AG08396 (cell line): ENCODE results near the gene CWF19L1.

Experiments
- DNase-seq: peaks from one replicate; pipeline ENCODE4 v3.0.0; 2012; ENCODE audit warnings: low spot score, mixed read lengths

Gene CWF19L1

DNA sequence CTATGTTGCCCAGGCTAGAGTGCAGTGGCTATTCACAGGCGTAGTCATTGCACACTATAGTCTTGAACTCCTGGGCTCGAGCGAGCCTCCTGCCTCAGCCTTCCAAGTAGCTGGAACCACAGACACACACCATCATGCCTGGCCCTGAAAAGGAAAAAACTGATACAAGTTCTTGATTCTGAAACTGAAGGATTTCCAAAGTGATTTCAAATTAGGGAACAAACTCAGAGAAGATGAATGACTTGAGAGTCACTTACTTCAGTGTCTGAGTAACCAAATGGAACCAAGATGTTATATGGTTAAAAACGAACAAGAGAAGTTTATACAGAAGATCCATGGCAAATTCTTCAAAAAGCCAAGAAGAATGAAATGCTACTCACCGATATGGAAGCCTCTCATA is 14.4 kb downstream of the CWF19L1 start:
- DNase-seq, result no peak

DNA sequence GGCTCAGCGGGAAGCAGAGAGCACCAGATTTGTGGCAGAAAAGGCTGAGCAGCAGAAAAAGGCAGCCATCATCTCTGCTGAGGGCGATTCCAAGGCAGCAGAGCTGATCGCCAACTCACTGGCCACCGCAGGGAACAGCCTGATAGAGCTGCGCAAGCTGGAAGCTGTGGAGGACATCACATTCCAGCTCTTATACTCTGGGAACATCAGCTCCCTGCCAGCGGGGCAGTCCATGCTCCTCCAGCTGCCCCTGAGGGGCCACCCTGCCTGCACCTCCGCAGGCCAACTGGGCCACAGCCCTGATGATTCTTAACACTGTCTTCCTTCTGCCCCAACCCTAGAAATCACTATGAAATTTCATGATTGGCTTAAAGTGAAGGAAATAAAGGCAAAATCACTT is 18.6 kb downstream of the CWF19L1 start:
- DNase-seq, result no peak

DNA sequence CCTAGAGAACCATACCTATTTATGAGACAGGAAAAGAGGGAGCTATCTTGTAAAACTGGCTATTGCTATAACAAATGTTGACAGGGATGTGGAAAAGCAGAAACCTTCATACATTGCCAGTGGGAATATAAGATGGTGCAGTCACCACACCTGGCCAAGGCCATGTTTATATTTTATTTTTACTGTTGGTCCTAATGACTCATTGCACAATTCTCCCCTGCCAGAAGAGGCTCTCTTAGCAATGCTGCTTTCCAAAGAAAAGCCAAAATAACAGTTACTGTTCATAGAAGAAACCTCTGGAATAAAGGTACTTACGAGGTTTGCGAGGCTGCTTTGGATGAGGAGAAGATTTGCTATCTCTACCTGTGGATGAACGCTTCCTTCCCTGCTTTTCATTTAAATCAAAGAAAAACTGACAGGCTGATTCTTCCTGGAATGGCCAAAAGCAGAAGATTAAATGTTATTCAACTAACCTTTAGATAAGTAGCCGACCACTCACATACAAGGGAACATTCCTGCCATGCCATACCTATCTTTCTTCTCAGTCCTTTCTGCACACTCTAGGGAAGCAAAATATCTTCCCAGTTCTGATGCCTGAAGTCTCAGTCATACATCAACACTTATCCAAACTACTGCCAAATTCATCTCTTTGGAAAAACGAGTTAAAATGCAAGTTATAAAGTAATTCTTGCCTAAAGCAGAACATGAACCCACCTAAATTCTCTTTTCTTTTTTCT is 21.8 kb downstream of the CWF19L1 start:
- DNase-seq, result no peak

DNA sequence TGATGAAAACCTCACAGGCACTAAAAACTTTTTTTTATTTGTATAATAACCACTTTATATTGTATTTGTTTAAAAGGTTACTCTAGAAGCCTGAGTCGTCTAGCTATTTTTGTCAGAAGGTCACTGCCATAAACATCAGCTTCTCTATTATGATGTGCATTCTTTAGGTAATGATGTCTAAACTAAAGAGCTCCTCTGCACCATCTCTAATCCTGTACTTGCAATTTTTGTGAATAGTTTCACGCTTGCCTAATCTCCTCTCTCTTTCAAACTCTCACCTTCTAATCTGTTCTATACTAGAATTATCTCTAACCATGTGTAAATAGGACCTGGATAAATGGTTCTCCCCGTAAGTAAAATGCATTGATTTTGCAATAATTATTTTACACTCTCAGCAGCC is 27.6 kb downstream of the CWF19L1 start:
- no peak for DNase-seq

DNA sequence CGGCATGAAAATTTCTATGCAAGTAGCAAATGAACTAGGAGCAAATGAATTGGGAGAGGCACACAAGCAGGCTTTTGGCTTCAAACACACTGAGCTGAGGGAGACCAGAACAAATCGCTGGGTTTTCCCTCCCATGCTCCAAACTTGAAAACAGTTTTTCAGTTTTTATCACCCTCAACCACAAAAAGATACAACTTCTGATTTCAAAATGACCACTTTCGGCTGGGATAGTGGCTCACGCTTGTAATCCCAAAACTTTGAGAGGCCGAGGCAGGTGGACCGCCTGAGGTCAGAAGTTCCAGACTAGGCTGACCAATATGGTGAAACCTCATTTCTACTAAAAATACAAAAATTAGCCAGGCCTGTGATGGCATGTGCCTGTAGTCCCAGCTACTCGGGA is 29.0 kb downstream of the CWF19L1 start:
- no peak for DNase-seq

DNA sequence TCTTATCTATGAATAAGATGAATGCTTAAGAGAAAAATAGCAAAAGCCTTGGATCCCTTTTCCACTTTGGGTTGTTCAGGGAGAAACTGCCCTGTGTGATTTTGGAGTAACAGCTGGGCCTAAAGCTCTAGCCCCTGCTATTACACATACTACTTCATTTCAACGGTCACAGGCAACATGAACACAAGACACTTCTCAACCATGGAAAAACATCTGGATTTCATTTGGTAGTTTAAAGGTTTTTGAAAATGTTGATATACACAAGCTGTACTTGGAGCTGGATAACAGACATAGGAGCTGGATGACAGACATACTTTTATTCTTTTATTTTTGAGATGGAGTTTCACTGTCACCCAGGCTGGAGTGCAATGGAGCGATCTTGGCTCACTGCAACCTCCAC is 35.3 kb downstream of the CWF19L1 start:
- peak; percentile 12 for DNase-seq

DNA sequence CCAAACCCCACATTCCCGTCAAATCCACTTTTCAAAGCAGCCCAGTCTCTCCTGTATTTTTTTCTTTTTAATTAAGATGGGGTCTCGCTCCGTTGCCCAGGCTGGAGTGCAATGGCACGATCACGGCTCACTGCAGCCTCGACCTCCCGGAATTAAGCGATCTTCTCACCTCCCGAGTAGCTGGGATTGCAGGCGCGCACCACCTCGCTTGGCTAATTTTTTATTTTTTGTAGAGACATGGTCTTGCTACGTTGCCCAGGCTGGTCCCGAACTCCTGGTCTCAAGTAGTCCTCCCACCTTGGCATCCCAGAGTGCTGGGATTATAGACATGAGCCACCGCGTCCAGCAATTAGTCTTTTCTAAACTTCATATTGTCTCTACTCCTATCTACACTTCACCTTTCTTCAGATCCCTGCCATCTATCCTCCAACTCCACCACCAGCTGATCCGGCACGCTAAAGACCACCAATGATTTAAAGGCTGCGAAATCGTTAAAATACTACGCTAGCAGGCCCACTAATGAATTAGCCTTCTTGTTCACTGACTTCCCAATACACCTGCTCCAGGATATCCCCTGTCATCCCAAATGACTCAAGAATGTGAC is 37.5 kb downstream of the CWF19L1 start:
- DNase-seq, result no peak

DNA sequence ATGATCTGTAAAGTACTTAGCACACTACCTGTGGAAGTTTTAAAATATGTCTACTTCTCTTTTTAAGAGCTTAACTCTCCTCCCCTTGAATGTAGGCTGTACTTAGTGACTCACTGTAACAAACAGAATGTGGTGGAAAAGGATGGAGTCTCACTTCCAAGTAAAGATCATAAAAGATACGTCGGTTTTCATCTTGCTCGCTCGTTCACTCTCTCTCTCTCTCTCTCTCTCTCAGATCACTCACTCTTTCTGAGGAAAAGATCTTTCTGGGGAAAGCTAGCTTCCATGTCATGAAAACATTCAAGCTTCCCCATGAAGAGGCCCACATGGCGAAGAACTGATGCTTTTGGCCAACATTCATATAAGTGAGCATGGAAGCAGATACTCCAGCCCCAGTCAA is 43.6 kb downstream of the CWF19L1 start:
- DNase-seq, result no peak

DNA sequence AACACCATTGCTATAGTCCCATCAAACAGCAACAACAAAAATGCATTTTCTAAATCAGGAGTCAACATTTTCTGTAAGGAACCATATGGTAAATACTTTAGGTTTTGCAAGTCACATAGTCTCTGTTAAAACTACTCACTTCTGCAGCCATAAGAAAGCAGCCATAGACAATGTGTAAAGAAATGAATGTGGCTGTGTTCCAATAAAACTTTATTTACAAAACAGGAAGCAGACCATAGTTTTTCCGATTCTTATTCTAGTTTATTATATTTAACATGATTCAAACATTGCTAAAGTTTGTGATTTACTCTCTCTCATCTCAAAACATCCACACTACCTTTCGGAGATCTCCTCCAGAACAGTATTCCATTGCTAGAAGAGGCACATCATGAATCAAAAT is 44.9 kb downstream of the CWF19L1 start:
- no peak for DNase-seq

DNA sequence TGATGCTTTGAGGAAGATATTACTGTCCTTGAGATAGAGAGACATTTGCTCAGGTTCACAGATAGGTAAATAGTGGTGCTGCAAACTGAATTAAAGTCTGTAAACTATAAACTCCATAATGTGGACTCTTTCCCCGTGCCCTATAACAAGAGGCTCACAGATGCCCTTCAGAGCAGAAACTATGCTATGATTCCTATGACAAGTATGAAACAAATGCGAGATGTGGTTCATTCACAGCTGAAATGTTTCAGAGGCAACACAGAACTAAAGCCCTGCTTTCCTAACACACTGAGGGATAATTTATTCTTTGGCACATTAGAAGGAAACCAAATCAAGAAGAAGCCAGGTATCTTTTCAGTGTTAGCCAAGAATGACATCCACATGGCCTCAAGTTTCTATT is 51.4 kb downstream of the CWF19L1 start:
- no peak for DNase-seq

DNA sequence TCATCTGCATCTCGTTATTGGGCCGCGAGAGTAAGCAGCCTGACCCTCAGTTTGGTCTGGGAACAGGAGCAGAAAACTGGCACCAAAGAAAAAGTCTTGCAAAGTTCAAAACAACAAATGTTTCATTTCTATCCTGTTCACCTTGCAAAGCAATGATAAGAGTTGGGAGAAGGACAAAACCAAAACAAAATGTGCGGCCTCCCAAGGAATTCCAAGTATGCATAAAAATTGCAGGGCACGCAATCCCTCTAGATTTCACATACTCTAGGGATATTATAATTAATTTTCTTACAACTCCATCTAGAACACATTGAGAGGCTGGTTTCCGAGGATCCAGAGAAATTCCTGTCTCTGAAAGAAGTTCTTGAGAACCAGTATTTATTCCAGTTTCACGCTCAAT is 58.1 kb downstream of the CWF19L1 start:
- DNase-seq, result no peak

DNA sequence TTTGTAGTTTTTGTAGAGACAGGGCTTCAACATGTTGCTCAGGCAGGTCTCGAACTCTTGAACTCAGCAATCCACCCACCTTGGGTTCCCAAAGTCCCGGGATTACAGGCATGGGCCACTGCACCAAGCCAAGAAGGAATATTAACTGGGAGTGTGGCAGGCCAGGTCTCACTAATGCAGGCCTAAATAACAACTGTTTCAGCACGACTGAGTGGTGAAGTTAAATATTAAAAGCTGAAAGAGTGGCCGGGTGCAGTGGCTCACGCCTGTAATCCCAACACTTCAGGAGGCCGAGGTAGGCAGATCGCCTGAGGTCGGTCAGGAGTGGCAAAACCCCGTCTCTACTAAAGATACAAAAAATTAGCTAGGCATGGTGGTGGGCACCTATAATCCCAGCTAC is 59.2 kb downstream of the CWF19L1 start:
- no peak for DNase-seq

DNA sequence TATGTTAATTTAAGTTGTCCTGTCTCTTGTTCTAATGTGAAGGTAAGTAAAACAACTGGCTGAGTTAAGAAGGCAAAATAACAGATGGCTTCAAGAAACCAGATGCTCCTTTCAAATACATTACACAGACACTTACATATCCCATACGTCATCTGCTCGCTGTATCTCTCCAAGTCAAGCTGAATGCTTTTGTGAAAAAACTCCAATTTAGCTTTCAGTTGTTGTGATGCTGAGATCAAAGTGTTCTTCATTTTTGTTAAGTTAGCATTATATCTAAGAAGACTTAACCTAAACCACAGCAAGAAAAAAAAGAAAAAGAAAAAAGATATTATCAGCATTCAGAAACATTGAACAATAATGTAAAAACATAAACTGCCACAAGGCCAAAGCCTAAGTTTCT is 63.1 kb downstream of the CWF19L1 start:
- no peak for DNase-seq

DNA sequence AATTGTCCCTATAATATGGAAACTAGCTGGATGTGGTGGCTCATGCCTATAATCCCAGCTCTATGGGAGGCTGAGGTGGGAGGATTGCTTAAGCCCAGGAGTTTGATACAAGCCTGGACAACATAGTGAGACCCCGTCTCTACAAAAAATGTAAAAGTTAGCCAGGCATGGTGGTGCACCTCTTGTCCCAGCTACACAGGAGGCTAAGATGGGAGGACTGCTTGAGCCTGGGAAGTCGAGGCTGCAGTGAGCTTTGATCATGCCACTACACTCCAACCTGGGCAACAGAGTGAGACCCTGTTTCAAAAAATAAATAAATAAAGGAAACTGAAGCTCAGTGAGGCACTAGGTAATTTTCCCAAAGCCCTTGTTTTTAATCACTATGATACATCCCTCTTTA is 65.9 kb downstream of the CWF19L1 start:
- no peak for DNase-seq

DNA sequence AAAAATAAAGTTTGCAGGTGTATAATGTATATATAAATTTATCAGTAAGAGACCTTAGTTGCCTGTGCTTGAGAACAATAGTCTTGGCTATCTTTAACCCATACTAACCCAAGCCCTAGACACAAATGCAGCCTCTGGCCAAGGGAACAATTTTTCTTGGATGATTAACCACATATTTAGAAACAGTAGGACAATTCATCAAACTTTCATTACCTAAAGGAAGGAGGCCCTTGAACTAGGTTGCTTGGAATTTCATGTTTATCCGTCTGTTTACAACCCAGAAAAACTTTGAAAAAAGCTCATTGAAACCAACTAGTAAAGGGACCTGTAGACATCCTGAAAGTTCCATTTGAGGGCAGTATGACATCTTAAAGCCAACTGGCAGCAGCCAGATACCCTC is 72.7 kb downstream of the CWF19L1 start:
- DNase-seq, result no peak

DNA sequence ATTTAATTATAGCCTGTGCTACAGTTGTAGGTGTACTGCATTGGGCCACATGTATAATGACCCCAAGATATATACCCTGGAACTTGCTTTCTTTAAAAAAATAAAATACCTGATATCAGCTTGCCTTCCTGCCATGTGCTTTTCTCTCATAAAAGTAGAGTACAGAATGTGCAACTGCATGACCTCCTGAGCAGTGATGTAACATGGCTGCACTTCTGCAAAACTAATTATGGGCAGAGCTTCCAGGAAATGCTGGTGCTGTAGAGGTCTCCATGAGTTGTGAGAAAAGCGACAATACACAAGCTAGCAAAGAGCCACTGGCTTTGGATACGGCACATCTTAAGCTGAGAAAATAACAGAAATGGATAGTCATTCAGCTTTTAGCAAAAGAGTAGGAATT is 75.1 kb downstream of the CWF19L1 start:
- no peak for DNase-seq

DNA sequence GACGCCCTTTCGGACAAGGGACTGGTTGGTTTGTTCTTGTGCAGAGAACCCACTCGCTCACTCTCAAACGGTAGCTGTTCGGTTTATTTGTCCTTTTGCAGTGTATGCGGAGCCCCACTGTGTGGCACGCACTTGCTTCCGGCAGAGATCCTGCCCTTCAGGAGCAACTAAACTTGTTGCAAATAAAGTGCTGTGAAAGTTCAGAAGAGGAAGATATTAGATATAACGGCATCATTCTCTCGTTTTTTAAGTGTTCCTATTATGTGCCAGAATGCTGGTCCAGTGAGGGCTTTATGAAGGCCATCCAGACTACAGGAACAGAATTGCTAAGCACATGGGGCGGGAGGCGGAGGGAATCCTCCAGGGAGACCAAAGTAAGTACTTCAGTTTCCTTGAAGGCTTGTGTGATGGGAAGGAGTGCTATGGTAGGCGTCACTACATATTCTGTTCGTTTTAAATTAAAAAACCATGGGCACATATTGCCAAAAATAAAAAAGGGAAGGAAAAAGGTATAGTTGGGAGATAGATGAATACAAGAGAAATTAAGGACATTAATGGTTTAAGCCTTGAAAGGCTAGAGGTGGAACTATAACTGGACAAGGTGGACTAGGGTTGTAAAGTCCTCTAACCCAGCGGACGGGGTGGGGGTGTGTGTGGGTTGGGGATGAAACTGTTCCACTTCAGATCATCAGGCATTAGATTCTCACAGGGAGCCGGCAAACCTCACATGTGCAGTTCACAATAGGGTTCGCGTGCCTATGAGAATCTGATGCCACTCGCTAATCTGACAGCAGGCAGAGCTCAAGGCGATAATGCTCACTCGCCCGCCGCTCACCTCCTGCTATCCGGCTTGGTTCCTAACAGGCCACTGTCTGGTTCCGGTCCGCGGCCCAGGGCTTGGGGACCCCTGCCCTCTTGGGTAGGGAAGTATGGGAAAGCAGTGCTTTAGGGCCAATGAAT is 80.9 kb downstream of the CWF19L1 start:
- peak; percentile 41 for DNase-seq

DNA sequence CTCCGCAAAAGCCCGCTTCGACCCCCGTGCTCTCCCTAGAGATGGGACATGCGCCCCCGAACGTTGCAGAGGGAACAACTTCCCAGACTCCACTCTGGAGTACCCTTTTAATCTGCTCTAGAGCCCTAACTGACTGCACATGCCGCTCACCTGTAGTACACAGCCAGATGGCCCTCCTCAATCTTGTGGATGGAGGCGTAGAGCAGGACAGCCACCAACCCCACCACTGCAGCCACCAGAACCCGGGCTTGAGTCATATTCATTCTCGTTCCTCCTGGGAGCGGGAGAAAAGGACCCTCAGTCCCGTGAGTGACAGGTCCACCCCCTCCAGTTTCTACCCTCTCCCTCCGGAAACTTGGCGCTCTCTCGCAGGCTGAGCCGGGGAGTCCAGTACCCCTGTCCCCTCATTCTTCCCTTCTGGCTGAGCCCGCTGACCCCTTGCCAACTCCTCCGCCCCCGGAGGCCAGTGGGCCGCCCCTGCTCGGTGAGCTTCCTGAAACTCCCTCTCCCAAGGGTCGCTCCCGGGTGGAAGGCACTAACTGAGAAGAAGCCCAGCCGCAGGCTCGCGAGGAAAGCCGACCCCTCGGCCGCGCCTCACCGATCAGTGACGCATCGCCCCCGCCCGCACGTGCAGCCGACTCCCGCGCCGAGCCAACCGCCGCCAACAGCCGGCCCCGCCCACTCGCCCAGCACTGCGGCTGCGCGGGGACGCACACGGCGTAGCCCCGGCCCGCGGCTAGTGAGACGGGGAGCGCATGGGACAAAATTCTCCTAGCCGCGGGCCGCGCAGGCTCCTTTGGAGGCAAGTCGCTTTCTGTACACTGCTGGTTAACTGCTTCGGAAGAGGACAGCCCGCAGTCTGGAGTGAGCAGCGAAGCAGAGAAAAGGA is 81.8 kb downstream of the CWF19L1 start, which contains the start of gene ERLIN1:
ERLIN1 (minus strand) TSS at position 666 of the 889 bp plus-strand sequence; CDS start at position 263, 403 bp downstream.
- peak; percentile 98 for DNase-seq

DNA sequence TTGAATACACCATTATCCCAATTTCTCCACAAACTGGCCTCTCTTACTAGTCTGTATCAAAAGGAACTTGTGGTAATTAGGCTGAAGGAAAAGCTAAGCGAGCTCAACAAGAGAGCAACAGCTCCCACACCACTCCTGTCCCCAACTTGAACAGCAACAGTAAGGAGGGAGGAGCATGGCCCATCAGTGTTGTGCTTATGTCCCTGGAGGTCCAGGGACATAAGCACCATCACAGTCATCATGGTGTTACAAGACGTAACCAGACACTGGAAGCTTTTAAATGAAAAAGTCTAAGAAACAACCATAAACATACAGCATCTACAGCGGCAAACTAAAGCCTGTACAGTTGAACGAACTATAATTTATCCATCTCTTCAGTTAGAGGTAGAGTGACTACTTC is 82.6 kb downstream of the CWF19L1 start:
- DNase-seq, result no peak

DNA sequence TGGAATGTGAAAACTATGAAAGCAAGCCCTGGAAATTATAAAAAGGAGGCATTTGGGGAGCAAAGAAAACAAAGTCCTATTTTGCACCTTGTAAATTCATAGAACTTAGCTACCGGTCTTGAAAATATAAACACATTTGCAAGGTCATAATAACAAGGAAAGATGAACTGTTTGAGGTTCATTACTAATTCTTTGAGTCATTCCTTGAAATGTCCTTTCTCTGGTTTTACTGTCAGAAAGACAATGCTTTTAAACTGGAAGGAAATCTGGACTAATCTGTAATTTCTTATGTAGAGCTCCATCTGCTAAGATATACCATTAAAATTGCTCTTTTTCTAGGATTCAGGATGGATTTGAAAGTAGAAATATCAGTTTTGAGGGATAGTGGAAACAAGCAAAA is 83.0 kb downstream of the CWF19L1 start:
- peak; percentile 10 for DNase-seq

DNA sequence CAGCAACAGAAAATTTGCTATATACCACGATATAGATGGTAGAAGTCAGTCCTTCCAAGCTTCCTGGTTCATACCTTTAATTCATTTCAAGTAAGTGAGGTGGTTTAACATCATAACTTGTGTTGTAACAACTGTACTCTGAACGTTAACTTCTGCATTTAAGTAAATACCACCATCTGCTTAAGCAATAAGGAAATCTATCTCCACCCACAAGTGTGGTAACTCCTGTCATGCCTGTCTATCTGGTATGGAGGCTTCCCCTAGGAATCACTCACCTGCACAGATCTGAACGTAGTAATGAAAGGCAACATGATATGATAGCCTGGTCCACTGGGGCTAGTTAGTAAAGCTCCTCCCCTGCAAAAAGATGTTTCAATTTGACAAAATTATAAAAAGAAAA is 84.0 kb downstream of the CWF19L1 start:
- DNase-seq, result no peak

DNA sequence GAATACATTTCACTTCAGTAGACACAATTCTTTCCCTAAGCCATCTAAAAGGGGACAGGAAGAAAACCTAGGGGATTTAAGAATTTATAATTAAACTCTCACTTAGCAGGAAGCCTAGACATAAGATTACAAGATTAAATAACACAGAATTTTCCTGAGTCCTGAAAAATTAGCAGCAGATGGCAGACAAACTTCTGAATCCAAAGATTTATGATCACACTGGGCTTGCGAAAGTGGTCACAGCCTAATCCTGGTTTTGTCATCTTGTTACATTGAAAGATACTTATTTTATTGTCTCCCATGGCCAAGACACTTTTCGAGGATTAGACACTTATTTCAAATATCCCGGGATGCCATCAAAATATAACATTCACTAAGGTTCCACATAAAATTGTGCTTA is 84.5 kb downstream of the CWF19L1 start:
- DNase-seq, result no peak
